Measurements from ENCODE around the gene SELENBP1. TPM values are rescaled to one million over a fixed set of nuclear protein-coding genes. Genes with fewer than 3 reads are reported as not detected.
A peak's percentile ranks its signal among the peaks of the same experiment; 100 is the strongest.

The SELENBP1 gene
- total and polyA plus RNA-seq, 2 of the 13 experiments (the other 11 are each of a cell fraction or from before 2014, with no cell fraction given) = 27.8 to 29.0 TPM

GRCh38 chr1:151405187-151405951 is 32.9 kb upstream of the SELENBP1 start:
- Histone ChIP-seq H3K27me3 (ENCODE audit: control insufficient read depth in 1 of 2, insufficient read depth in 2 of 2, low read length in 2 of 2) (no peaks in the 10 kb centered on the region), H3K4me2 (ENCODE audit: low read depth, low read length) (no peak overlapping the region), H2AFZ (ENCODE audit: low read length) (no peak overlapping the region), H3K9me3 (ENCODE audit: low read length) (no peaks in the 10 kb centered on the region), H3K36me3 (replicated peaks in 1 of 2; ENCODE audit: control insufficient read depth in 1 of 2, insufficient read depth in 2 of 2, low read length in 2 of 2) (peaks cover 23 to 76% of the 10 kb centered on the region in 2 experiments), H3K4me3 (replicated peaks in 1 of 3; ENCODE audit: insufficient read depth in 1 of 3, low read depth in 2 of 3, low read length in 3 of 3) (no peak overlapping the region), H4K20me1 (ENCODE audit: insufficient read depth, low read length) (peaks cover 8% of the 10 kb centered on the region), H3K9ac (ENCODE audit: insufficient read depth, low read depth, low read length) (no peak overlapping the region), H3K27ac (ENCODE audit: extremely low read length, insufficient read depth, low read length) (no peak overlapping the region), H3K79me2 (ENCODE audit: insufficient read depth, low read length) (peaks cover 5% of the 10 kb centered on the region), H3K4me1 (ENCODE audit: insufficient read depth, low read length) (peaks cover 30% of the 10 kb centered on the region)
- BruUV-seq (replicated peaks) = no TSS peak
- TF ChIP-seq ZFYVE20 (CRISPR knock-in tag; IDR thresholded peaks at IDR 0.05; ENCODE audit: borderline replicate concordance, low read depth) (no peak), ZC3H13 (CRISPR knock-in tag; IDR thresholded peaks at IDR 0.05) (peak; percentile 32; the same call in 1 of the 2 replicates)
- ATAC-seq (no peak; the same call in 2 of the 3 replicates), FAIRE-seq (no peak), DNase-seq (ENCODE audit: low spot score) (no peak)
- POLR2A ChIA-PET = no interaction called here
- WGBS (ENCODE audit: low lambda C conversion rate) = 97% methylated on average over 12 of the region's 13 CpGs
- CTCF ChIA-PET (ENCODE audit: low intra/inter-chr PET ratio, low total read pairs) = no interaction called here
- intact Hi-C loops (cut with micrococcal nuclease; ENCODE audit: unreplicated experiment) (no loop called here), in situ Hi-C loops (cut with HindIII; ENCODE audit: extremely low pct_ligation_motif_present, low pct_unique_long_range_greater_than_20kb) (no loop called here)

- ChIA-PET CTCF (ENCODE audit: low intra/inter-chr PET ratio, low total read pairs) (no interaction called here), POLR2A (no interaction called here)
- H3K36me3 ChIP-seq (replicated peaks in 1 of 2; ENCODE audit: control insufficient read depth in 1 of 2, insufficient read depth in 2 of 2, low read length in 2 of 2) = peaks cover 23 to 58% of the 10 kb centered on the region in 2 experiments
- H3K27me3 ChIP-seq (ENCODE audit: control insufficient read depth in 1 of 2, insufficient read depth in 2 of 2, low read length in 2 of 2) = no peaks in the 10 kb centered on the region; a peak in 1 of 5 replicates
- no peak for DNase-seq (ENCODE audit: low spot score)
- peaks cover 15% of the 10 kb centered on the region for H3K79me2 ChIP-seq (ENCODE audit: insufficient read depth, low read length)
- no peak for FAIRE-seq
- peaks cover 33% of the 10 kb centered on the region for H3K4me1 ChIP-seq (ENCODE audit: insufficient read depth, low read length)
- WGBS (ENCODE audit: low lambda C conversion rate) = 100% methylated on average over 3 of the region's 3 CpGs
- no peaks in the 10 kb centered on the region for H3K9me3 ChIP-seq (ENCODE audit: low read length)
- peaks cover 8% of the 10 kb centered on the region for H4K20me1 ChIP-seq (ENCODE audit: insufficient read depth, low read length)
- H3K4me2 ChIP-seq (ENCODE audit: low read depth, low read length) = no peak overlapping the region
- H3K27ac ChIP-seq (ENCODE audit: extremely low read length, insufficient read depth, low read length) = no peak overlapping the region
- in situ Hi-C loops (cut with HindIII; ENCODE audit: extremely low pct_ligation_motif_present, low pct_unique_long_range_greater_than_20kb) = no loop called here
- intact Hi-C loops (cut with micrococcal nuclease; ENCODE audit: unreplicated experiment) = no loop called here
- TF ChIP-seq ZNF841 (CRISPR knock-in tag; IDR thresholded peaks at IDR 0.05; ENCODE audit: borderline replicate concordance) (no peak), RBM22 (optimal IDR thresholded peaks at IDR 0.05; ENCODE audit: low read length) (peak; percentile 63)
- H2AFZ ChIP-seq (ENCODE audit: low read length) = no peak overlapping the region
- H3K4me3 ChIP-seq (replicated peaks in 1 of 3; ENCODE audit: insufficient read depth in 1 of 3, low read depth in 2 of 3, low read length in 3 of 3) = no peak overlapping the region
- no peak overlapping the region for H3K9ac ChIP-seq (ENCODE audit: insufficient read depth, low read depth, low read length)
- TSS peak; percentile 29 for BruUV-seq (replicated peaks)
- ATAC-seq = no peak
Measured at GRCh38 chr1:151403612-151404011, 31.1 kb upstream of the SELENBP1 start.
